HUDEP-2 (cell line): ENCODE results near the gene MAP3K7.
"Not testable (repeated sequence)": the region's sequence is repeated elsewhere in the genome, so short reads cannot be mapped to it uniquely, and the experiment has no call there.

Experiments
- DNase-seq, 76 experiments: peaks; one replicate each; lab custom pipeline; 2025; ENCODE audit not compliant: unreplicated experiment in 76 of 76; lab: John Stamatoyannopoulos, UW

Gene MAP3K7

GRCh38 chr6:90581146-90581545 lies 5.7 kb downstream of the MAP3K7 start:
- no peak for DNase-seq

DNA sequence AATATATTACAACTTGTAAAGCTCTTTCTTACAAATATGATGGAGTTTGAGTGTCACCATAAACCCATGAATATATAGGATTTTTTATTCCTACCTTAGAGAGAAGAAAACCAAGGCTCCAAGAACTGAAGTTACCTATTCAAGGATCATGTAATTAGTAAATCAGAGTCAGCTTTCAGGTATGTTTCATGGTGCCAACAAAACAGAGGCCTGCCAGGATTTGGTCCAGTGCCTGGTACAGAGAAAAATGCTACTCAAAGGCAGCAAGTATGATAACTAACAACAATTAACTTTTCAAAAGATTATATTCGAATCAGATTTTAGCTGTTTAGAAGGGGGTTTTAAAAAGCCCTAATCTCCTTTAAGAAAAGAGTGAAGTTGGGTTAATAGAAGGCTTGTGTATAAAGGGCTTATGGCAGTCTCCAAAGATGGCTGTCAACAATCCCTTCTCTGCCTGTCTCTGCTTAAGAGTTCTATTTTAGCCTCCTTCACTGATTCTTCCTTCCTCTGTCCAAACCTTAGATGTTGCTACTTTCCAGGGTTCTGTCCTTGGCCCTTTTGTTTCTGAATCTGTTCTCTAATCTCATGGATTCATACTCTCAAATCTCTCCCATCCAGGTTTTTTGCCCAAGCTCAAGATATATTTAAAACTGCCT lies 7.8 kb downstream of the MAP3K7 start:
- no peak for DNase-seq

- DNase-seq = no peak
These were observed 11.6 kb downstream of the MAP3K7 start for GRCh38 chr6:90575267-90575666.

- peak in 3 of 76 experiments; percentile 8 to 18 (median 11) for DNase-seq
These were observed 12.3 kb downstream of the MAP3K7 start for GRCh38 chr6:90574610-90575009.

DNA sequence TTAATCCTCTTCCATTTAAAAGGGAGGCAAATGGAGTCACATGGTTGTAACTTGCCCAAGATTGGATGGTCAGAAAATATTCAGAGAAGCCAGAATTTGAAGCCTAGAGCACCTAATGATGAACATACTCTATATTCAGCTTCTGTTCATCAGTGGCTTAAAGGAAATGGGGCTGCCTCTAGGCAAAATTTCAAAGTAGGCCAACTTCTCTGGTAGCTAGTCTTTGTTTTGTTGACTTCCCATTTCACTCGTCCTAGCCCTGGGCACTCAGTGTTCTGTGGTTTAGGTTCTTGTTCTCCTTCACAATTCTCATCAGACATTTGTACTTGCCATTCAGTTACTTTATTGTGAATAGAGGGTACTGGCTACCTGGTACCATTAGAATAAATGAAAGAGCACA lies 13.2 kb downstream of the MAP3K7 start:
- DNase-seq = no peak

GRCh38 chr6:90572856-90573255 lies 14.0 kb downstream of the MAP3K7 start:
- no peak for DNase-seq

- no peak for DNase-seq
These were observed 17.6 kb downstream of the MAP3K7 start for GRCh38 chr6:90569223-90569622.

DNA sequence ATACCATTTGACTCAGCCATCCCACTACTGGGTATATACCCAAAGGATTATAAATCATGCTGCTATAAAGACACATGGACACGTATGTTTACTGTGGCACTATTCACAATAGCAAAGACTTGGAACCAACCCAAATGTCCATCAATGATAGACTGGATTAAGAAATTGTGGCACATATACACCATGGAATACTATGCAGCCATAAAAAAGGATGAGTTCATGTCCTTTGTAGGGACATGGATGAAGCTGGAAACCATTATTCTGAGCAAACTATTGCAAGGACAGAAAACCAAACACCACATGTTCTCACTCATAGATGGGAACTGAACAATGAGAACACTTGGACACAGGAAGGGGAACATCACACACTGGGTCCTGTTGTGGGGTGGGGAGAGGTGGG lies 19.2 kb downstream of the MAP3K7 start:
- not testable (repeated sequence) for DNase-seq

DNA sequence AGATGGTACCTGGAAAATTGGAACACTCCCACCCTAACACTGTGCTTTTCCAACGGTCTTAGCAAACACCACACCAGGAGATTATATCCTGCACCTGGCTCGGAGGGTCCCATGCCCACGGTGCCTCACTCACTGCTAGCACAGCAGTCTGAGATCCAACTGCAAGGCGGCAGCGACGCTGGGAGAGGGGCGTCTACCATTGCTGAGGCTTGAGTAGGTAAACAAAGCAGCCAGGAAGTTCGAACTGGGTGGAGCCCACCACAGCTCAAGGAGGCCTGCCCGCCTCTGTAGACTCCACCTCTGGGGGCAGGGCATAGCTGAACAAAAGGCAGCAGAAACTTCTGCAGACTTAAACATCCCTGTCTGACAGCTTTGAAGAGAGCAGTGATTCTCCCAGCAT lies 24.5 kb downstream of the MAP3K7 start:
- DNase-seq = not testable (repeated sequence)

- DNase-seq = peak in 11 of 76 experiments; percentile 1 to 46 (median 27)
These were observed 26.9 kb downstream of the MAP3K7 start for GRCh38 chr6:90559931-90560330.

DNA sequence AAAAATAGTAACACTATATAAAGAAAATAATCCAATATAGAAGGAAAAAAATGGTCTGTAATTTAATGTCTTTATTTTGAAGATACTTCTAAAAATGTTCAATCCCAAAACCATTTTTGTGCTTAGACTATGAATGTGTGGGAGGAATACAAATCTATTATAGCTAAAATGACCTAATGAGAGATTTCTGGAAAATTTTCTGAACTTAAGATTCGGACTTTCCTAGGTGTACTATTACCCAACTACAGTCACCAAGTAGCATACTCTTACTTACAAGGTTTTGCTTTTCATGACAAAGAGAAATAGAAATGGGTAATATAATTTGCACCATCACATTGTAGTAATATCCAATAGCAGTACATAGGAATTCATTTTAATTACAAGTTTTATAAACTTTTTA lies 29.9 kb downstream of the MAP3K7 start:
- DNase-seq = no peak

DNA sequence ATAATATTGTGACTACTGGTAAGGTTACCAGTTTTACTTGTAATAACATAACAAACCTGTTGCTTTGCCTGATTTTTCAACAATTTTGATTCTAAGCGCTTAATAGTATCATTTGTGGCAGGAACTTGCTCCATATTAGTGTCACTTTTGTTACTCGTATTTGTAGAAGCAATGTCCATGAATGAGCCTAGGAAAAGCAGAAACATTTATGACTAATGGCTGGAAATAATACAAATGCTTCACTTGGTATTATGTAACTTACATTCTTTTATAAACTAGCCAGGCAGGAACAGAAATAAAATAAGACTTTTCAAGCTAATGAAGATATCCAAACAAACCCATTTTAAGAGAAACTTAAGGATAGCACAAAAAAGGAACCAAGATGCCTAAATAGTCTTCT lies 38.9 kb downstream of the MAP3K7 start:
- no peak for DNase-seq

- DNase-seq = no peak
These were observed 39.8 kb downstream of the MAP3K7 start for GRCh38 chr6:90547079-90547478.

GRCh38 chr6:90545448-90545847 lies 41.4 kb downstream of the MAP3K7 start:
- no peak for DNase-seq

DNA sequence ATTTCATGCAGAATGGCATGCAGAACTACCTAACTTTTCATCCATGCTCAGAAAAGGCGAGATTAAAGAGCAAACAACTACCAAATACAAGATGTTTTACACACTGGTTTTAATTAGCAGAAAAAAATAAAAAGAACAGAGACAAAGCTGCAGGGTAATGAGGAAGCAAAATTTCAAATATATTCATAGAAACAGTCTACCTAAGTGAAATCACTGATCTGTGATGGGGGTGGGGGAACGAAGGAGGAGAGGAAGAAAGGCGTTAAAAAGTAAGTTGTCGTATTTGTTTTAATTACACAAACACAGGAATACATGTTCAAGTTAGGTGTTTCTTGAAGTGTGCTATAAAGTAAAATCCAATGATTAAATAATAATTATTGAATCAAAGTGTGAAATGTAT lies 42.1 kb downstream of the MAP3K7 start:
- no peak for DNase-seq

DNA sequence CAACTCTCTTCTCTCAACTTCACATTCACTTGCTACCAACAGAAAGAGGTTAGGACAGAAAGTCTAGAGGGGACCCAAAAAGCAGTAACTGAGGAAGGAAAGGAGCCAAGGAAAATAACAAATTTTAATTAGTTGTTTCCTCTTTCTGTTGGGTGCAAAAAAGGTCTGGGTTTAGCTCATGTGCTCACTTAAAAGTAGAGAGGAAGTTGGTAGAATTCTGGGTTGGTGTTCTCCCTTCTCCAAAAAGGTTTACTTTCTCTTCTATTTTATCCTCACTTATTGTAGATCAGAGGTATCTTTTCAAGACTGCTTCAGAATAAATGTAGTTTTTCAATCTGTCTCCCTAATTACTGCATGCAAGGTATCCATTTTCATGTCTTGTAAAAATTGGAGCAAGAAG lies 42.8 kb downstream of the MAP3K7 start:
- no peak for DNase-seq

DNA sequence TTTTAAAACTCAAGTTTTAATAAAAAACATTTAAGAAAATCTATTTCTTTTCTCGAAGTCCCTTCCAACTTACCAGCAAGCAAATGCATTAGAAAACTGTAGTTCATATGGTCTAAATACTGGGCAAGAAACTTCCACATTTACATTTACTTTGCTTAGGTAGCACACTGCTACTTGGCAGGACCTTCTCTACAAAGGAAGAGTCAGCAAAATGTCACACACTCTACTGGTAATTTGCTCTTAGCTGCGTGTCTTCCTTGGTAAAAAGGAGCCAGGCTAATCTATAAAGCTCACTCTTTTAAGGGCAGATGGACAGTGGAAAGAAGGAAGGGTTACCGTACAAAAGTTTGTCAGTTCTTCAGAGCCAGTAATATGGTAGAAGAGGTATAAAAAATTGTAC lies 45.7 kb downstream of the MAP3K7 start:
- DNase-seq = no peak

DNA sequence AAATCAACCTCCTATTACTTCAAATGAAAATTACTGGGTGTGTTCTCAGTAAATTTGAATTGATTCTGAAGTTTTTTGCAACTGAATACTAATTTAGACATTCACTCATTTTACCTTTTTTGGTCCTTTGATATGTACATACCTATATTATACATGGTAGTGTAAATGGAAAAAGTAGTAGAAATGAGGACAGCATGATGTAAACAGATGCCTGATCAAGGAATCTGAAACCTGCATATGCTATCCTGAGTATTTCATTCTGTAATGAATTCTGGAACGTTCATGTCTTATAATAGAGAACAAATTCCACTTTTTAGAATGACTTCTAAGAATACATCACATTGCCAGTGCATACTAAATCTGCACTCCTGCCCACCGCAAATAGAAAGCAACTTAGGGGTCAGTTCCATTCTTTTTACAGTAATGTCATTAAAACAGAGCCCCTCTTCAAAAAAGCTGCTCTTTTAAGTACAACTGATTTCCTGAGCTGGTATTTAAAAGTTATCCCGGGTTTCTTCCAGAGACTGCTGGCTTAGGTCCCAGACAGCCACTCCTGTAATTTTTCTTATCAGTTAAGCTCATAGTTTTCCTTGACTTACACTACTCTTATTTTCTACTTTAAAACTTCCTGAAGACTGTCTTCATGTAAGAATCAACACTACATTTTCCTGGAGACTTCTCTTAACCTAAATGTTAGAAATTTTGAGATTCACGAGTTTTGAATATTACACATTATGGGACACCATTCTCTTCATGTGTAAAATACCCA lies 48.4 kb downstream of the MAP3K7 start:
- peak in 3 of 76 experiments; percentile 6 to 17 (median 12) for DNase-seq

GRCh38 chr6:90537723-90538258 lies 49.1 kb downstream of the MAP3K7 start:
- no peak for DNase-seq

GRCh38 chr6:90537027-90537426 lies 49.8 kb downstream of the MAP3K7 start:
- no peak for DNase-seq

- DNase-seq = no peak
These were observed 50.4 kb downstream of the MAP3K7 start for GRCh38 chr6:90536520-90536919.
